HG02852 (cell line): Measurements from ENCODE around the gene RMI2.

Source experiments
- ATAC-seq: cut with Tn5 transposase; IDR thresholded peaks from one replicate; pipeline ENCODE4 v1.9.1; 2021; ENCODE audit warnings: mild to moderate bottlenecking, moderate library complexity; ENCODE audit not compliant: unreplicated experiment

Gene RMI2

DNA sequence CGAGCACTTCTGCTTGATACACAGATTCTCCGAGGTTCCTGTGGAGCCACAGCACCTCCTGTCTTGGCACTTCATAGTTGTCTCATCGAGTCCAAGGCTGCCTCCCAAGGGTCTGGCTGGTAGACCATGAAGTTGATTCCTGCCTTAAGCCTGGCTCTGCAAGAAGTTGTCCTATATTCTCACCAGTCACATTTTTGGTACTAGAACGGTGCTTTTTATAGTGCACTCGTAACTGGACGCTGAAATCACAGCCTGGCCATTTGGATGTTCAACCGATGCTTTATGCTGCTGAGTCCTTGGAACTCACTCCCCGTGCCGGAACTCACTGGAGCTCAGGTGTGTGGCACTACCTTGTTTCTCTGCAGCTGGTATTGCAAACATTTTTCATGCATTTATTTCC, 35.6 kb downstream of the RMI2 start:
- no peak for ATAC-seq

DNA sequence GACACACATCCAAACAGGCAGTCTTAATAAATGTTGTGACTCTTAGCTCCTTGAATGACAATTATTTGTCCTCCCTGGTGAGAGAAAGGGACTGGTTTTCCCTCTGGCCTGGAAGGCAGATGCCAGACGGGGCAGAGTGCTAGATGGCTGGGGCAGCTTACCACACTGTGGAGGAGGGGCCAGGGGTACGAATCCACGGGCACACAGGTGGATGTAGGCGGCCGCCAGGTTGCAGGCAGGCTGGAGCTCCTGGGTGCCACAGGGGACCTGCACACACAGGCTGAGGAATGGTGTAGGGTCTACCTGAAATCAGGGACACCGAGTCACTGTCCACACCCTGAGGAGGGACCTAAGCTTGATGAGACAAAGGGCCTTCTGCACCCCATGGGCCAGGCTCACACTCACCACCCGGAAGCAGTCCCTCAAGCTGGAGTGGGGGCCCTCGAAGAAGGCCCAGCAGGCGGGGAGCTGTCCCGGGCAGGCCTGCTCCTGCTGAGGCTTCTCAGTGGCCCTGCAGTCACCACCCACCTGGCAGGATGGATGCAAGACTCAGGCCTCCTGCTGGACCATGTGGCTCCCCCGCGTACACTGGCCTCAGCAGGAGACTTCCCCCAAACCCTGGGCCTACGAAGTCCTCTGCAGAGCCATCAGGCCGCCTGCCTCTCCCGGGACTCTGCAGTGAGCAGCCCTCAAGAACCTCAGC, 38.4 kb downstream of the RMI2 start:
- no peak for ATAC-seq

DNA sequence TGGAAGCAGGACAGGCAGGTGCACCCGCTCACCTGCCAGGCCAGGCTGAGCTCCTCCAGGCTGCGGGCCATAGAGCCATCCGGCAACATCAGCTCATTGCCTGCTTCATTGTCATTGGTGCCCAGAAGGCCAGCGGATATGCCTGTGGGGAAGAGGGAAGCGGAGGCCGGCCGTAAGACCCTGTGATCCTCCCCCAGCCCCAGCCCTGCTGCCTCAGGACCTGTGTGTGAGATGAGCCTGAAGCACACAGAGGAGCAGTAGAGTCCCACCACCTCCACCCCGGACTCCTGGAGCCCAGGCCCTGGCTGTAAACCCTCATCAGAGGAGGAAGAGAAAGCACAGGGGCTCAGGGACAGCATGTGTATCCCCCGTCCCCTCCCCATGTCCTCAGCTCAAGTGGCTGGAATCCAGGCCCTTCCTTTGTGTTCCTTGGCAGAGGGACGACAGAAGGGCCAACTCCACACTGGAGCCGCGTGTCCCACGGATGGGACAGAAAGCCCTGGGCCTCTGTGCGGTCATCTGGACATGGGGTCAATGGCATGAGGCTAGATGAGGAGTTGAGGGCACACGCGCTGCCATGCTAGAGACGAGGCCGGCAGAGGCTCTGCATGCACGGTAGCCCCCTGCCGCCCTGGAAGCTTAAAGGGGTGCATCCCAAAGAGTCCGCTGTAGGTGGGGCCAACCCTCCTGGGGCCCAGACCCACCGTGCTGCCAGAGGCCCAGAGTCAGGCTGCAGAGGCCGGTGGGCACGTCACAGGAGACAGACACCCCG, 39.1 kb downstream of the RMI2 start:
- ATAC-seq = no peak

DNA sequence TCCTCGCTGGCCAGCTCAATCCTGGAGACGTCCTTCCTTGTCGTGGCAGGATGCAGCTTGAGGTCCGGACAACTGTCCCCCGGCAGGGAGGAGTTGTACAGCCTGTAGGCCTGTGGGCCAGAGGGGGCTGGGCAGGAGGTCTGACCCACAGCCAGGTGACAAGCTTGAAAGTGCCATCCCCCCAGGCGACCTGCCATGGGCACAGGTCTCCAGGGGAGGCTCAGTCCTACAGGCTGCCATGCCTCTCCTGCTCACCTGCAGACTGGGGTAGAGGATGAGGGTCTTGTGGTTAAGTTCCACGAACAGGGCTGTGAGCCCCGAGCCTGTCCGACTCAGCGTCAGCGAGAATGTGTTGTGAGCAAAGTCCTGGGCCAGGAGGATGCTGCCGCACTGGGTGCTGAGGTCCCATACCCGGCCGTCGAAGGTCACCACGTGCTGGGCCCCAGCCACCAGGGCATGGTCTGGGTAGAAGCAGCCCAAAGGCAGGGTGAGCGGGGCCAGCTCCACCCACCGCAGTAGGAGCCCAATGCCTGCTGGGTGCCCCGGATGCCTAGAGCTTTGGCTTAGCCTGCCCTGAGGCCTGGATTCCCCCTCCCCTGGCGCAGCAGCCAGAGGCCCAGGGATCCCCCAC, 39.8 kb downstream of the RMI2 start:
- ATAC-seq = no peak

DNA sequence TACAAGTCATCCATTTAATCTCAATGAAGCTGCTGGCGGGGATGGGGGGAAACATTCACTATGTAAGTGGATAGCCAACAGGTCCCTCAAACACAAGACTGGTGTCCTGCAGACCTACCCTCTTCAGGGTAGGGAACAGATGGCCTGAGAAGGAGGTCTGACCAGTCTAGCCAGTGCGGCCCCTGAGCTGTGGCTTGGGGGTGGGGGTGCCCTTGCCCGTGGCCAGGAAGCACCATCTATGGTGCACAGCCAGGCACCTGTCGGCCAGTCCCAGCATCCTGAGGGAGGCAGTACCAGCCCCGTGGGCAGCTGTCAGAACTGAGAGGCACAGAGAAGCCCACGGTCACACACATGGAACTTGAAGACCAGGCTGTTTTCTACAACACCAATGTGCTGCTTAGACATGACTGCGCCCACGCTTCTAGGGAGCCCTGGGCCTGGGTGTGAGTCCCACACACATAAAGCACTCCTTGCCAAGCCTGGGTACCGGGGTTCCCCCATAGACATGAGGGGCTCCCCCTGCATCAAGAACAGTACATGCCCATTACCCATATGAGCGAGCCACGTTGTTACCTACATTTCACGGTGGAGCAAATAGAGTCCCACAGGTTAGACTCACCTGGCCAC, 40.9 kb downstream of the RMI2 start:
- ATAC-seq = no peak

DNA sequence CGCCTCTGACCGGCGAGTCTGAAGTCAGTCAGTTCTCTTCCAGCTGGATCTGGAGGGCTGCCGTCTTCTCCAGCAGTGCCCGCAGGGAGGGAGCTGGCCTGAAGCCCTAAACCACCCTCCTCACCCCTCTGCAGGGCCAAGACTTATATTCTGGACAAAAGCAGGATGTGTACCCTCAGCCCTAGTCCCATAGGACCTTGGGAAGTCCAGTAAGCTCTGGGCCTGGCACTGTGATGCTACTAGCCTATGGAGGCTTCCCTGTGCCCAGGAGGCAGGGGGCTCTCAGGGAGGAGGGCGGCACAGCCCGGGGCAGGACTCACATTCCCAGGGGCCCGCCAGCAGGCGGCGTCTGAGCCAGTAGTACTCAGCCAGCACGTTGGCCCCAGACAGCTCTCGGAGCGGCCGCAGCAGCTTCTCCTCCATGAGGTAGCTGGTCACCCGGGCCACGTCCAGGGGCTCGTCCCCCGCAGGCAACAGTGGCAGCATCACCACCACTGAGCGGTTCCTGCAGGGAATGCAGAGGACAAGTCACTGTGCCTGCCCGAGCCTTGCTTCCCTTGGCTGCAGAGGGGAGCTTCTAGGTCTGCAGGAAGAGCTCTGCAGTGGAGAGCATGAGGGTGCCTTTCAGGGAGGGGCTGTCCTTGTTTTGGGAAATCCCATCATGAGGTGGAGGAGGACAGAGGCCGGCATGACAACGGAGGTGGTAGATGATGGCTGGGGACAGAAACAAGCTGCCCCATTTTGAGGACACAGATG, 41.7 kb downstream of the RMI2 start:
- no peak for ATAC-seq

DNA sequence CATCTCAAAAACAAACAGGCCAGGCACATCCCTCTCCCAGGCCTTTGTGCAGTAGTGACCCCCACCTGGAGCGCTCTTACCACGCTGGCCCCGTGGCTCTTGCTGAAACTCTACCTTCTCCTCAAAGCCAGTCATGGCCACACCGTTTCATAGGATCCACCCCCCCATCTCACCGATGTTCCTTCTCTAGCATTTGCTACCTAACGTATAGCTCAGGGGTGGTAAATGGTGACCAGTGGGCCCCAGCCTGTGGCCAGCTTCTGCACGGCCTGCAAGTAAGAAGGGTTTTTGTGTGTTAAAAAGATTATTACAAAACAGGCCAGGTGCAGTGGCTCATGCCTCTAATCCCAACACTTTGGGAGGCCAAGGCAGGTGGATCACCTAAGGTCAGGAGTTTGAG, 43.8 kb downstream of the RMI2 start:
- ATAC-seq = no peak

DNA sequence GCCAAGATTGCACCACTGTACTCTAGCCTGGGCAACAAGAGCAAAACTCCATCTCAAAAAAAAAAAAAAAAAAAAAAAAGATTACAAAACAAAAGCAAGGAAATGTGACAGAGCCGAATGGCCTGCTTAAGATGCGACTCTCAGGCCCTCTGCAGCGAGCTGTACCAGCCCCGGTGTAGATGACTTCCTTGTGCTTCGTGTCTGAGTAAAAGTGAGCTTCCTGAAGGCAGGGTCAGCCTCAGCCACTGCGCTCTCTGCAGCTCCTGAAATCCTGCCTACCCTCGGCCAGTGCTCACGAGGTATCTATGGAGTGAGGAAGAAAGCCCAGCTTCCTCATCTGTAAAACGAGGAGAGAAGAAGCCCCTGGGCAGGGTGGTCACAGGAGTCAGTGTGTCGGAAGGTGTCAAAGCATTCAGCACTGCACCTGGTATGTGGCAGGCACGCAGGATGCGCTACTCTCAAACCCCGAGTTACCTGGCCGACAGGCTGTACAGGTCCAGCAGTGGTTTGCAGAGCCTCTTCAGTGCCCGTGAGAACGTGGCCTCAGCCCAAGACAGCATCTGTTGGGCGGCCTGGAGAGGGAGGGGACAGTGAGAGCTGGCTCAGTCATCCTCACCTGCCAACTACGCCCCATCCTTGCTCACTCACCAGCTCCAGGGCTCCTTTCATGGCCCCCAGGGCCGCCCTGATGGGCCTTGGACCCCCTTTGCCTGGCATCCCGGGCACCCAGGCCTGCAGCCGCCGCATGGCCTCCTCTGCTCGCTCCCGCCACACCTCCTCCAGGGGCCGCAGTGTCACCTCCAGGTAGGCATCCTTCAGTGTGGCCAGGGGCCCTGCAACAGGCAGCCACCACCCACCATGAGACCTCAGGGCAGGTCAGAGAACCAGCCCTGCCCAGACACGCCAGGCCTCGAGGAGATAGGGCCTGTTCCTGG, 44.6 kb downstream of the RMI2 start:
- ATAC-seq = no peak

DNA sequence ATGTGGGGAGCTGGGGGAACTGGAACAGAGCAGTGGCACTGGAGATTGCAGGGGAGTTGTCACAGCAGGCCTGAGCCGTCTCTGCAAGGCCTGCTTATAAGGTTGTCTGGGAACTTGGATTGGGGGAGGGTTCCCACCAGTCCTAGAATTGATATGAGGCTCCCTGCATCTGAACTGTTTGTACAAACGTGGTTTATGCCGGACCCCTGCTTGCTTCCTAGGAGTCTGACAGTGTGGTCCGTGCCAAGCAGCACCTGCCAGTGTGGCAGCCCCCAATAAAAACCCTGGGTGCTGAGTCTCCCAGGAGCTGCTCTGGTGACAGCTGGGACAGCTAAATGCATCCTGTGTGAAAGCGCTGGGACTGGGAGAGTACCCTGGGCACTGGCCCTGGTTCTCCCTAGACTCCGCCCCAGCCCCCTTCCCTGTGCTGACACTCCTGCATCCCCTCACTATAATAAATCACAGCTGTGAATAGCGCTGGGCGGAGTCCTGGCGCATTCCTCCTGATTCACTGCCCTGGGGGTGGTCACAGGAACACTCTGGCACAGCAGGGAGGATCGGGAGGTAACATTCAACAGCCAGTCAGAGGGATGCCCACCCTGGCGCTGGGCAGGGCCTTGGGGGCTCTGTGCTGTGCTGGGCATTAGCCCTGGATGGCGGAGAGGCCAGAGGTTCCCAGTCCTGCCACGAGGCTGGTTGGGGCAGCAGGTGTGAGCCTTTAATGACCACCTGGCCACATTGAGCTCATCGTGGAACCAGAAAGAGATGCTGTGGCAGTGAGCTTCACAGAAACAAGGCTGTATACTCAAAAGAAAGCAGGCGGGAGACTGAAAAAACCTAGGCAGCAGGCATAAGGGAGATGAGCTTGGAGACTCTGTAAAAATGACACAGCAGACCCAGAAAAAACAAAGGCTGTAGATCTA, 45.6 kb downstream of the RMI2 start:
- no peak for ATAC-seq

DNA sequence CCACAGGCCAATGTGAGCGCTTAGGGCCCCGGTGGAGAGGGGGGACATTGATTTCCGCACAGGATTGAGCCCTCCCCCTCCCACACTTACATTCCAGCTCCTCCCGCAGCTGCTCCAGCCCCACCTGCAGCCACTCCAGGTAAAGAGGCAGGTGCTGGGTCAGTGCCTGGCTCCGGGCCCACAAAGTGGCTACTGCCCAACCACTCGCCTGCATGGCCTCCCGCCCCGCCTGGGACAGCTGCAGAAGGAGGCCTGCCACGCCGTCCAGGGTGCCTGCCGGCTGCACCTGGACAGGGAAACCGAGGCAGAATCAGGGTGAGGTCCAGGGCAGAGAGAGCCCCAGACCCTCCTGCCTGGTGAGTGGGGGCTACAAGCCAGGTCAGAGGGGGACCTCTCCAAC, 46.3 kb downstream of the RMI2 start:
- no peak for ATAC-seq

DNA sequence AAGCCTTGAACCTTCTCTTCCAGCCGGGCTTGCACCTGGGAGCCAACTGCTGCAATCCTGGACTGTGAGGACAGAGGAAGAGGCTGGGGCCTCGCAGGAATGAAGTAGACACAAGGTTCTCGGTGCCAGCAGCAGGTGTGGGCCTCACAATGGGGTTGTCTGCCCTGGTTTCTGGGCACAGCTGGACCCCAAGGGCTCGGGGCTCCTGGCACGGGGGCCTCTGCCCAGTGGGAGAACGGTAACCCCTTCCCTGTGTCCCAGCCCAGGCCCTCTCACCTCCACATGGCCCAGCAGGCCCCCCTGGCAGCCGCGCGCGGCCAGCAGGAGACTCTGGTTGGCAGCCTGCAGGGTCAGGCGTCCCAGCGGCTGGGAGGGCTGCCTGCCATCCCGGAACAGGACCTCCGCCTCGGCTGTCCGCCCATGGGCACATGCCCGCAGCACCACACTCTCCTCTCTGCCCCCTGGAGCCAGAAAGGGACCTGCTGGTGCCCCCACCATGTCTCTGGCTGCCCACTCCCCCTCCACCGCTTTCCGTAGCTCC, 46.9 kb downstream of the RMI2 start:
- ATAC-seq = no peak

DNA sequence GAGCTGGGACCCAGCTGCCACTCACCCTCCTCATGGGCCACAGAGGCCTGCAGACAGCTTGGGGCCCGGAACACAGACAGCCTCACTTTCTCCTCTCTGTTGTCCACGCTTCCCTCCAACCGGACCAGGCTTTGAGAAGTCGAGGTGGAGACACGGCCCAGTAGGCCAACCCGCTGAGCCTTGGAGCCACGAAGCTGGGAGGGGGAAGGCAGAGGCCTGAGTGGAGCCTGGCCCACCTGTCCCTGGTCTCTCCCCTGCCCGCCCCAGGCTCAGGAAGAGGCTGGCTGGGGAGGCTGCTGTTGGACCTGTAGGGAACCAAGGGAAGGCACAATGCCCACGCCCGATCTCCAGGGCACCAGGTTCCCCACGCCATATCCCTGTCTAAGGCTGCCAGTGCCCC, 48.1 kb downstream of the RMI2 start:
- no peak for ATAC-seq

DNA sequence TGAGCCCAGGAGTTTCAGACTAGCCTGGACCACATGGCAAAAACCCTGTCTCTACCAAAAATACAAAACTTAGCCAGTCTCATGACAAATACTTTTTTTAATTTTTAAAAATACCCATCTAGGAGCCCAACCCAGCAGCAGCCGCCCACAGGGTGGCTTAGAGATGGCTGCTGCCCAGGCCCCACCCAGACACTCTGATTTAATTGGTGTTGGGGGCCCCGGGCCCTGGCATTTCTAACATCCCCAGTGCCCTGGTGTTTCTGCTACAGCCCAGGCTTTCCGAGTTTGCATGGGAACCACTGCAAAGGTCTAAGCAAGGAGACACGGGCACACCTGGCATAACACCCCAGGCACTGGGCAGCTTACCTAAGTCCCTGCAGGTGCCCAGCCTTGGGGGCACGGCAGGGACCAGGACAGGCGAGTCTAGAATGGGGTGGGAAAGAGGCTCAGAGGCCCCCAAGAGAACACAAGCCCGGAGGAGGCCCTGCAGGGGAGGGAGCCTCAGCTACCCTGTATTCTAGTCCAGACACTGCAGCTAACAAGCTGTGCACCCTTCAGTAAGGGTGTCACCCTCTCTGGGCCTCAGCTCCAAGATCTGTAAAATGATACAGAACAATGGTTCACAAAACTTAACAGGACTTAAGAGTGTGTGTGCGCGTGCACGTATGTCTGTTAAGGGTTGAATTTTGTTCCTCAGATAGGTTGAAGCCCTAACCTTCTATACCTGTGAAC, 48.8 kb downstream of the RMI2 start:
- ATAC-seq = no peak

DNA sequence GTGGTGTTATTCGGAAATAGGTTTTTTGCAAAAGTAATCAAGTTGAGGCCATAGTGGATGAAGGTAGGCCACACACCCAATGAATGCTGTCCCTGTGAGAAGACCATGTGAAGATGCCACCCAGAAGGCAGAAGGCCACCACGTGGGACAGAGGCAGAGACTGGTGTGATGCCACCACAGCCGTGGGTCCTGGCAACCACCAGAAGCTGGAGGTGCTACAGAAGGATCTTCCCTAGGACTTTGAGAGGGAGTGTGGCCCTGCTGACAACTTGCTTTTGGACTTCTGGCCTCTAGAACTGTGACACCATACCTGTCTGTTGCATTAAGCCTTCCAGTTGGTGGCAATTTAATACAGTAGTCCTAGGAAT, 49.3 kb downstream of the RMI2 start:
- ATAC-seq = no peak

DNA sequence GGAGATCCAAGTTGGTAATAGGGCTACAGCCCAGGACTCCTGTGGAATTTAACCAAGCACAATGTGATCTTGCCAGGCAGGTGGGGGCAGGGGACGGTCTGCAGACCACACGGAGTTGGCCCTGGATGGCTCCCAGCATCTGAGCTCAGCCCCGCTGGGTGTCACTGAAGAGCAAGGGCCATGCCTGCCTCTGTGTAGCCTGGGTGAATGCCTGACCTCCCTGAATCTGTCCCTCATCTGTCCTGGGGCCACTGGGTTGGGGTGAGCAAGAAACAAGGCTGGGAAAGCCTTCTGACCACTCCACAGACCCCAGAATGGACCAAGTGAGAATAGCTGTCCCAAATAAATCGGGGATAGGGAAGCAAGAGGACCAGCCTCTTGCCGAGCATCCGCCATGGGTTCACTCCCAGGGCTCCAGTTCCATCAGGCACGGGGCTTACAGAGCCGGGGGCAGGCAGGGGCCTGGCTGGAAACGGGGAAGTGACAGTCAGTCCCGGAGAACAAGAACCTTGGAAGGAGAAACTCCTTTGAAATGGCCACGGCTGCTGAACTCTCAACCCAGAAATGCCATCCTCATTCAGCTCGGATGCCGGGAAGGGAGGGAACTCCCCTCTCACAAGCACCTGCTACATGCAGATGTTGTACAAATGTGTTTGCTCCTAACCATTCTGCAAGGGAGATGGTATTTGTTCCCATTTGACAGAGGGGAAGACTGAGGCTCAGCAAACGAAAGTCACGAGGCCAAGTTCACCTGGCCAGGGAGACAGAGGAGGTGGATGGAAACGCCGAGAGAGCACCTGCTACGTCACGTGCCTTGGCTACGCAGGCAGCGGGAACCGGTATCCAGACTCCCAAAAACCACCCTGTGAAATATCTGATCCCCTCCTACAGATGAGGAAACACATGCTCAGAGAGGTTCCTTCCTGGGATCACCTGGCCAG, 50.0 kb downstream of the RMI2 start:
- no peak for ATAC-seq

DNA sequence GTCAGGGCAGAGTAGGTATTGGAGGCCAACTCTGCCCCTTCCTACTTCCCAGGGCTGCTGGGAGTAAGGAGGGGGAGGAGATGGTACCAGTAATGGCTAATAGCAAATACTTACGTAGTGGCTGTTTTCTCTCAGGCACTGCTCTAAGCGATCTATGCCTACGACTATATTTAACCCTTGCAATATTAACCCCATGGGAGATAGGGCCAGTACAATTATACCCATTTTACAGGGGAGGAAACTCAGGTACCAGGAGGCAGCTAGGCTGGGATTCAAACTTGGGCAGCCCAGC, 50.6 kb downstream of the RMI2 start:
- no peak for ATAC-seq
